GM12878 (cell line): ENCODE measurements around the gene PADI2. TPM values are rescaled to one million over a fixed set of nuclear protein-coding genes. Genes with fewer than 3 reads are reported as not detected.

Experiments used
- ATAC-seq: fragments of 200-7000 bp; cut with Tn5 transposase; 3 replicates; pipeline ENCODE4 v1.9.1; 2020; ENCODE audit warnings: mild to moderate bottlenecking, moderate library complexity
- BruUV-seq: library from RNA; stranded (reverse); fragments of 400-500 nt; replicated peaks from 2 replicates; lab custom pipeline; 2021; lab: Mats Ljungman, UMichigan
- CTCF ChIA-PET: fragments of 300-600 bp; sonication (Branson Sonifier 250); formaldehyde crosslinking; extraction: SDS; loops from one replicate; lab custom pipeline; 2021; ENCODE audit warnings: inconsistent platforms; lab: Yijun Ruan, JAX
- POLR2A ChIA-PET: fragments of 350-600 bp; formaldehyde crosslinking; extraction: SDS; loops from one replicate; lab custom pipeline; 2021; ENCODE audit warnings: inconsistent platforms; lab: Charles Lee
- RAD21 ChIA-PET: fragments of 300-600 bp; sonication (Branson Sonifier 250); formaldehyde crosslinking; loops from one replicate; lab custom pipeline; 2023; ENCODE audit warnings: antibody characterized with exemption; ENCODE audit not compliant: unreplicated experiment; lab: Charles Lee
- SMC1A ChIA-PET: fragments of 300-600 bp; sonication (Branson Sonifier 250); formaldehyde crosslinking; loops from one replicate; lab custom pipeline; 2023; ENCODE audit not compliant: unreplicated experiment, uncharacterized antibody; lab: Charles Lee
- DNase-seq: peaks from one replicate; pipeline ENCODE4 v3.0.0-alpha.2; 2011; ENCODE audit warnings: low read depth, low spot score
- FAIRE-seq: peaks from 3 replicates; lab custom pipeline; 2011; peaks lifted over from hg19 to GRCh38; lab: Jason Lieb, UNC
- H2AFZ ChIP-seq: 2 replicates; pipeline ENCODE4 v1.6.0; 2011; ENCODE audit warnings: low read depth, low read length, control low read depth; ENCODE audit not compliant: control insufficient read depth
- H3K27ac ChIP-seq: 2 replicates; pipeline ENCODE4 v1.5.1; 2011; ENCODE audit warnings: control low read depth; ENCODE audit not compliant: control insufficient read depth, insufficient read depth
- H3K27me3 ChIP-seq, 2 experiments: replicated peaks in 1 of 2; 2 replicates each; pipeline versions ENCODE4 v1.6.0 to v1.6.1; 2011; ENCODE audit warnings: low read length in 1 of 2; ENCODE audit not compliant: control insufficient read depth in 2 of 2, insufficient read depth in 2 of 2
- H3K36me3 ChIP-seq, 2 experiments: 2 replicates each; pipeline ENCODE4 v1.5.1; 2011; ENCODE audit warnings: low read length in 1 of 2; ENCODE audit not compliant: control insufficient read depth in 2 of 2, insufficient read depth in 2 of 2
- H3K4me1 ChIP-seq: 2 replicates; pipeline ENCODE4 v1.6.1; 2011; ENCODE audit warnings: mild to moderate bottlenecking, low read length, moderate library complexity, mixed read lengths; ENCODE audit not compliant: control insufficient read depth, insufficient read depth
- H3K4me2 ChIP-seq: 2 replicates; pipeline ENCODE4 v1.6.0; 2011; ENCODE audit warnings: control low read depth; ENCODE audit not compliant: control insufficient read depth, insufficient read depth
- H3K4me3 ChIP-seq: fragments of 200-600 bp; sonication (generic); 2 replicates; pipeline ENCODE4 v1.5.1; 2016
- H3K79me2 ChIP-seq: 2 replicates; pipeline ENCODE4 v1.6.0; 2011; ENCODE audit warnings: low read length; ENCODE audit not compliant: control insufficient read depth, insufficient read depth
- H3K9ac ChIP-seq: 2 replicates; pipeline ENCODE4 v1.8.0; 2011; ENCODE audit warnings: low read length, control low read depth, mixed read lengths; ENCODE audit not compliant: control insufficient read depth, insufficient read depth
- H3K9me3 ChIP-seq: replicated peaks from 3 replicates; pipeline ENCODE4 v1.5.1; 2011; ENCODE audit warnings: mild to moderate bottlenecking, low read length; ENCODE audit not compliant: control insufficient read depth, insufficient read depth
- H4K20me1 ChIP-seq: 2 replicates; pipeline ENCODE4 v1.6.0; 2011; ENCODE audit not compliant: control insufficient read depth, insufficient read depth
- POLR2AphosphoS2 ChIP-seq: IDR thresholded peaks from 2 replicates; pipeline ENCODE4 v1.6.1; 2011; ENCODE audit warnings: low read depth, mild to moderate bottlenecking, low read length, improper control_type of control experiment, moderate library complexity
- POLR2AphosphoS5 ChIP-seq: IDR thresholded peaks from 2 replicates; pipeline ENCODE4 v1.6.1; 2011; ENCODE audit warnings: mild to moderate bottlenecking, low read length, inconsistent platforms
- RB1 ChIP-seq: fragments of 450-650 bp; formaldehyde crosslinking; IDR thresholded peaks from 2 replicates; pipeline ENCODE4 v1.6.1; 2017; ENCODE audit warnings: mild to moderate bottlenecking, borderline replicate concordance
- SPI1 ChIP-seq: IDR thresholded peaks from 2 replicates; pipeline ENCODE4 v1.6.1; 2011; ENCODE audit warnings: low read depth, mild to moderate bottlenecking, low read length, moderate library complexity, borderline replicate concordance; ENCODE audit not compliant: insufficient read depth
- ZNF384 ChIP-seq: IDR thresholded peaks from 2 replicates; pipeline ENCODE4 v1.6.1; 2012; ENCODE audit warnings: low read depth, mild to moderate bottlenecking, low read length, improper control_type of control experiment, borderline replicate concordance
- WGBS: methylation state at CpG from one replicate; pipeline ENCODE4 v1.1.6; 2016; ENCODE audit warnings: low lambda C conversion rate; ENCODE audit not compliant: insufficient replicate concordance, insufficient coverage; ENCODE audit errors: missing lambda C conversion rate; 5-methylcytosine and 5-hydroxymethylcytosine counted together
- in situ Hi-C: fragments of 300-500 bp; cut with MboI; formaldehyde crosslinking; loops from 9 replicates; pipeline ENCODE4 v1.14.3; 2018; ENCODE audit warnings: mixed read lengths
- intact Hi-C: fragments of 100-400 bp; cut with micrococcal nuclease; formaldehyde crosslinking; loops from one replicate; pipeline ENCODE4 v1.14.2; 2022; ENCODE audit not compliant: unreplicated experiment
- polyA plus RNA-seq, 11 experiments: library from polyadenylated mRNA; depleted of rRNA in 4 of 11; unstranded in 6 of 11; stranded (reverse) in 5 of 11; fragments of >200 nt; fragmentation: Nextera tagmentation in 4 of 11; fragmentation: Illumina TruSeq in 1 of 11; extraction: Ambion mirVana in 4 of 11; extraction: Trizol in 1 of 11; gene quantifications; 1 replicate in 1 of 11; 2 replicates in 10 of 11; pipeline versions ENCODE4 v1.2.1 to v1.2.3, GENCODE V29; 2011 to 2016; ENCODE audit warnings: inconsistent platforms in 2 of 11, missing spikeins in 2 of 11, low read depth in 1 of 11
- total RNA-seq, 4 experiments: library from RNA; depleted of rRNA in 3 of 4; stranded (reverse); fragments of >200 nt in 3 of 4; fragmentation: Illumina TruSeq in 1 of 4; extraction: Trizol in 1 of 4; gene quantifications; 2 replicates each; pipeline versions ENCODE4 v1.2.1 to v1.2.3, GENCODE V29; 2013 to 2021

PADI2 gene
- total and polyA plus RNA-seq, 10 of the 15 experiments (the other 5 are each of a cell fraction or from before 2014, with no cell fraction given): 0.05 to 3.0 (median 0.10) TPM; not detected in 1

DNA sequence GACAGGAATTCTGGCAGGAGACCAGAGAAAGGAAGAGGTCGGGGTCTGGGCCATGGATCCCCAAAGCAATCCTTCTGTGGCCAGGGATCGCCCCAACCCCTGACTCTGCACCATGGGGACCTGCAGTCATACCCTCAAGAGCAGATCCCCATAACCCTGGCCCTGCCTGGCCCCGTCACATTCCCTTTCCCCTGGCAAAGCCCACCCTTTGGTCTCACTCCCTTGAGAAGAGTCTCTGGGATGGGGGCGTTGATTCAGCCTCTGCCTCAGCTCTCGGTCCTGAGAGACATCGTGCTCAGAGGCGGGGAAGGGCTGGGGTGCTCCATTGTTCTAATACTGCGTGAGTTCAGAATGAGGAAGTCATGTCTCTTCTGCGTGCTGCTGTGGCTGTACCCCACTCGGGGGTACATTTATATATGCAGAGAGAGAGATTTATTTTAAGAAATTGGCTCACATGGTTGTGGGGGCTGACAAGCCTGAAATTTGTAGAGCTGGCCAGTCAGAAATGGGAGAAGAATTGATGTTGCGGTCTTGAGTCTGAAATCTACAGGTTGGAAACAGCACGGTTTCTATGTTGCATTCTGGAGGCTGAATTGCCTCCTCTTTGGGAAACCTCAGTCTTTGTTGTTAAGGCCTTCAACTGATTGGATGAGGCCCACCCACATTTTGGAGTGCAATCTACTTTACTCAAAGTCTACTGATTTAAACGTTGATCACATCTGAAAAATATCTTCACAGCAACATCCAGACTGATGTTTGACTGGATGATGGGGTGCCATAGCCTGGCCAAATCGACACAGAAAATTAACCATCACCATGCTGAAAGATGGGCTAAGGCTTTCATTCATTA is 4.2 kb upstream of the PADI2 start:
- H3K9me3 ChIP-seq: no peaks in the 10 kb centered on the region
- FAIRE-seq (no peak), ATAC-seq (no peak), DNase-seq (no peak)
- in situ Hi-C loops (no loop called here), intact Hi-C loops (loop anchor here (2.0 kb wide), 1 partner anchor 213 kb away; no protein-coding TSS in a partner anchor)
- no peak overlapping the region for H2AFZ ChIP-seq
- no TSS peak for BruUV-seq
- no peaks in the 10 kb centered on the region for H4K20me1 ChIP-seq
- H3K79me2 ChIP-seq: no peaks in the 10 kb centered on the region
- 21% methylated on average over 14 of the region's 14 CpGs for WGBS
- H3K27me3 ChIP-seq: peaks cover 1 to 6% of the 10 kb centered on the region in 2 experiments; a peak in 2 of 4 replicates
- H3K36me3 ChIP-seq: no peaks in the 10 kb centered on the region
- peak; percentile 47; the same call in 1 of the 2 replicates for TF ChIP-seq SPI1
- no peak for TF ChIP-seq POLR2AphosphoS5
- no peak for TF ChIP-seq RB1
- TF ChIP-seq POLR2AphosphoS2: no peak
- no peak for TF ChIP-seq ZNF384
- ChIA-PET SMC1A (interaction anchor here (1.3 to 12.4 kb wide), 6 partner anchors 9 to 122 kb away, joined by 4 to 236 read pairs (median 14); no protein-coding TSS in a partner anchor), RAD21 (interaction anchor here (0.6 to 9.7 kb wide), 6 partner anchors 18 to 213 kb away, joined by 3 to 186 read pairs (median 18); no protein-coding TSS in a partner anchor), CTCF (interaction anchor here (0.7 to 12.1 kb wide), 11 partner anchors 9 to 296 kb away, joined by 3 to 315 read pairs (median 19); no protein-coding TSS in a partner anchor), POLR2A (no interaction called here)
- no peak overlapping the region for H3K9ac ChIP-seq
- H3K27ac ChIP-seq: no peak overlapping the region
- H3K4me1 ChIP-seq: peaks cover 8% of the 10 kb centered on the region
- H3K4me2 ChIP-seq: no peak overlapping the region
- H3K4me3 ChIP-seq: no peak overlapping the region
